HG03159 (cell line): Measurements from ENCODE around the gene TFB1M.

Experiments used
- ATAC-seq: cut with Tn5 transposase; IDR thresholded peaks from one replicate; pipeline ENCODE4 v1.9.1; 2021; ENCODE audit warnings: mild to moderate bottlenecking, moderate library complexity; ENCODE audit not compliant: unreplicated experiment

Gene TFB1M

DNA sequence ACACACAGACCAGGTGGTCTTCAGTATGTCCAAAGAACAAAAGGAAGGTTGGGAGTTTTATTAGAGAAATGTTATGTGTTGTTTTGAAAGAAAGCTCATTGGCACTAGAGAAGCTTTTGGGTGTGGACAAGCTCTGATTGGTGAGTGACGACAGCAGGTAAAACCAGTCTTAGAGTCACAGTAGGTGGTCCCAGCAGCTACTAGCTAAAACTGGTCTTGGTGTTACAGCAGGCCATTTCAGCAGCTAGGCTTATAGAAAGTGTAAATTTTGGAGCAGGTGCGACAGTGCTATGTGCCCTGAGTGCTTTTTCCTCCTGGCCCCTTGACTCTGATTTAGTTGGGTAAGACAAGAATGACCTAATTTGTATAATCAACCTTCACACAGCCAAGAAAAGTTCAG is 46.9 kb downstream of the TFB1M start:
- ATAC-seq, result no peak

DNA sequence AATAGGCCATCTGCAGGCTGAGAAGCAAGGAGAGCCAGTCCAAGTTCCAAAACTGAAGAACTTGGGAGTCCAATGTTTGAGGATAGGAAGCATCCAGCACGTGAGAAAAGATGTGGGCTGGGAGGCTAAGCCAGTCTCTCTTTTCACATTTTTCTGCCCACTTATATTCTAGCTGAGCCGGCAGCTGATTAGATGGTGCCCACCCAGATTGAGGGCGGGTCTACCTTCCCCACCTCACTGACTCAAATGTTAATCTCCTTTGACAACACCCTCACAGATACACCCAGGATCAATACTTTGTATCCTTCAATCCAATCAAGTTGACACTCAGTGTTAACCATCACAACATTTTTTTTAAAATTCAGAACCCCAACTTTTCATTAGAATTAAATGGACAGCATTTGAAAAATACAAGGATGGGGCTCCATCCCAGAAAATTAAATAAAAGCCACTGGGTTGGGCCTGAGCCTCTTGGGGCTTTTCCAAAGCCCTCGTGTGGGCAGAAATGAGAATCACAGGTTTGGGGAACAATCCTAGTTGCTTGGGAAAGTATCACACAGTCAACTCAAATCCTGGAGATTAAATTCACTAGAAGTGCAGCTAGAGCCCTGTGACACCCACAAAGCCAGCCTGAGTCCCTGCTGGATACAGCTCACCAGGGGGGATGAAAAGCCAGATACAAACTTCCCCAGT is 48.3 kb downstream of the TFB1M start:
- no peak for ATAC-seq

DNA sequence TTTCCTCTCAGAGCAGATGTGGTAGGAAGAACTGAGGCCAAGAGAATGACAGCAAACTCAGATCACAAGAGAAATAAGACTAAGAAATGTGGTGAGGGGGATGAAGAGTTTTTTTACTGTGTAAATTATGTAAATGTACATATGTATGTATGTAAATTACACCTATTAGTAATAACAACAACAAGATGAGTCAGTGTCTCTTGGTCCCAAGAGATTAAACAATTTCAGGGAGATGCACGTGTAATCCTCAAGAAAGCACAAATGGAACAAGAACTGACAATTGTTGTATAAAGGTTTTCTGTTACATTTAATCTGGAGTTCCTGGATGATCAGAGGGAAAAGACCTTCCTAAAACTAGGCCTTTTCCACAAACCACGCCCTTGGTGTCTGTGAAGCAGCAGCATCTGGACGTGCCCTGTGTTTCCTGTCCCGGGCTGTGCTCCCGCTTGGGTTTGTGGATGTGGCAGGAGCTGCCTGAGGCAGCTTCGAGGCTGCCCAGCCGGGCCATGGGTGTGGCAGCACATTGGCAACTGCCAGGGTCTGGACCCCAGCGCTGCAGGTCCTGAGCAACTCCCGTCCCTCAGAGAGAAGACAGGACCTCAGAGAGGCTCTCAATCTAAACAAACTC is 49.5 kb downstream of the TFB1M start:
- ATAC-seq, result no peak

DNA sequence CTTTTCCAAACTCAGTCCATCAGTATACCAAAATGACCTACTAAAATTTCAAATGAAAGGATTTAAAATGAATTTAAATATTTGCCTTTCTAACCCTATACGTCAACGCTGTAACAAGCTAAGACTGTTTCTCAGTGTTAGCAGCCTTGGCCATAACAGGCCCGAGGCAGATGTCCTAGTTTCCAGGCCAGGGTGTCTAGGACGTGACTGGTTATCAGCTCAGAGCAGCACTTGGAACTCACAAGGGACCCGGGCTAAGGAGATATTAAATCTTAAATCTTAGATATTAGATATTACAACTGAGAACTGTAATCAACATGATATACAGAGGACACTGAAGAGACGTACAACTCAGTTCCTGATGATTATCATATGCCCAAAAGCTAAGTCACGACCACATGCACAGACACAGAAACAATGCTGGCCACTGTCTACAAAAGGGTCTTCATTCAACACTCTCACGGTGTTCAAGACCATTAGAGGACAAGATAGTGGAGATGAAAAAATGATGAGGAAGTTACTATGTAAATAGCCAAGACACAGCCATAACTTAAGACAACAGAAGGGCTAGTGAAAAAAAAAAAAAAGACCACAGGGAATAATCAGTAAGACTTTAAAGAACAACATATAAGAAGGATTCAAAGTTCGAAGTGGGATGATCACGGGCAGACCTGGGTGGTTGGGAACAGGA is 50.8 kb downstream of the TFB1M start, which contains the start of gene CLDN20:
Gene CLDN20, plus strand, starts transcription at position 641 of the 691 bp plus-strand sequence. CDS start 11,707 bp downstream, outside the sequence.
- no peak for ATAC-seq

DNA sequence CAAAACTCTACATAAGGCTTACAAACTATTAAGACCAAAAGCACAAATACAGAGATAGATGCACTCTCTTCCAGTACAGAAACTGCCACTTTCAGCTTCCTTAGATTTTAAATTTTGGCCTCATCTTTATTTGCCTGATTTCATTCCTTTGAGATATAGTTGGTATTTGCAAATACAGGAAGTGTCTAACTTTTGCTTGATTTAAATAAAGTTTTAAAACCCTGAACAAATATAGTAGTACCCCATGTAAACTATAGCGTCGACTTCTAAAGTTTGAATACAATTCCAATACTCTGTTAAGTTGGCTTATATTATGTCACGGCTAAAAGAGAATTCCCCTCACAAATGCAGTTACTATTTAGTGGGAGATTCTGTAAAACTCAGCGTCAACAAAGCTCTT is 51.6 kb downstream of the TFB1M start:
- ATAC-seq, result no peak

DNA sequence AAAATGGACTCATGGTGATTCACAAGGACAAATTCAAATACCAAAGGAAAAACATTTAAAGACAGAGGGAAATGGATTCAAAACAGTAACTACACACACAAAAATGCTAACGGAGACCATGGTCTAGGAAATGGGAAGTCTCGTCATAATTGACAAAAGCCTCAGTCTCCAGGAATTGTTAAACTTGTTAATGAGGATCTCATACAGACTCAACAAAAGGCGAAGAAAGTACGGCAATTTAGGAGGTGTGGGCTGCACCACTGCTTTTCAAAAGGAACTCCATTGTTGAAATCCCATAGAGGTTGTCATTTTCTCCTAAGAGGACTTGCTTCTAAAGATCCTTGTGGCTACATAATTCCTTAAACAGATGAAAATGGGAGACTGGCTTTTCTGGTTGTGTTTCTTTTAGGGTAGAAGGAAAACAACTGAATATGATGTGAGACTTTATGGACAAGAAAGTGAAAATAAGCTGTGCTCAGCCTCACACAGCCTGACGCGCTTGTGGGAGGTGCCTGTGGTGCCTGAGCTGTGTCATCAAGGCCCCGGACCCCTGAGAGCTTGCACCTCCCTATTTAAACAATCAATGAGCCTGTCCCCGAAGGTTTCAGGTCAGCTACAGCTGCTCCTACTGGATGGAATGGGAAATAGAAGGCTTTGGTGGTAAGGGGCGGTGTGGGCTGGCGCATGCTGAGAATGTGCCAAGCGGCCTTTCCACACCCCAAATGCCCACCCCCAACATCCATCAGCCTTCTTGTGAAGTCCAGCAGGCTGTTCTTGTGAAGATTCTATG is 53.0 kb downstream of the TFB1M start:
- no peak for ATAC-seq

DNA sequence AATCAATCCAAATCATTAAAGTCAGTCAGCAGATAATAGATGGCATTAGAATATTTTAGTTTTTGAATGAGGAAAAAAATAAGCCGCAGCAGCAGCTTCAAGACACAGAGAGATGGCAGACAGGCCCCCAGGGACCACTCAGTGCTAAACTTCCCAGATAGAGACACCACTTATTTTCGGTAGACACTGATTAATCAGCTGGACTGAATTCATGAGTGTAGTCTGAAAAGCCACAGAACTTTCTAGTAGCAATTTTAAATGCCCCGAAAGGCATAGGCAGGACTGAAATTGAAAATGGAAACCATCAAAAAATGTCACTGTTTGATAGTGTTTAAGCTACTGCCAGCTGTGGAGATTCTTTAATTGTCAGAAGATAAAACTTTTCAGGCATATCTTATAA is 53.6 kb downstream of the TFB1M start:
- no peak for ATAC-seq

DNA sequence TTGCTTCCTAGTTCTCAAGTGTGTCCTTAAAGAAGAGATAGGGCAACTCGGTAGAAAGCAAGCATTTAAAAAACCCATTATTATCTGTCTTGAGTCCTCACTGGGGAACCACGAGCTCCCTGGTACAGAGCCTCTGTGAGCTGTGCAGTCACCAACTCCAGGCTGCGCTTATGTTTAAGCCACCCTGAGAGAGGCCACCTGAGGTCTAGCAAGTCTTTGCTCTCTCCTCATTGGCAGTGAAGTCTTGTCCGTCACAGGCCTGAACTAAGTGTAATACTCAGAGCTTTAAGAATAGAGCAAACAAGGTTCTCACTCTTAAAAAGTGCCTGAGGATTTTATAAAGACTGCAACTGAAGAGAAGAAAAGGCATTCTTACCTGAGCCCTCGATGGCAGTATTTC is 54.4 kb downstream of the TFB1M start:
- no peak for ATAC-seq

DNA sequence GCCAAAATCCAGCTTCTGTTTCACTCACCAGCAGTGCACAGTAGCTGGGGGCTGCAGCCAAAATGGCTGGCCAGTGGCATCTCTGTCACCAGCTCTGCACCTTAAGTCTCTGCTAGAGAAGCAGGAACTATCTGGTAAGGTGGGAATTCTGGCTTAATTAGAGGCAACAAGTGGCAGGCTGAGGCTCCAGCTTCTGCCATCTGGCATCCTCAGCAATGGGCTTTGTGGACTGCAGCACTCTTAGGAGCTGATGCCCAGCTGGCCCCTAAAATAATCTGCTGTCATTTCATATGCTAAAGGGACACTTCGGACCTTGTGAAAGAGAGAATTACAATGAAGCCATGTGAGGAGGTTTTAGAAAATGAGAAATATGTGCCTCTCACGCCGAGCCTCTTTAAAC is 55.1 kb downstream of the TFB1M start:
- ATAC-seq, result no peak

DNA sequence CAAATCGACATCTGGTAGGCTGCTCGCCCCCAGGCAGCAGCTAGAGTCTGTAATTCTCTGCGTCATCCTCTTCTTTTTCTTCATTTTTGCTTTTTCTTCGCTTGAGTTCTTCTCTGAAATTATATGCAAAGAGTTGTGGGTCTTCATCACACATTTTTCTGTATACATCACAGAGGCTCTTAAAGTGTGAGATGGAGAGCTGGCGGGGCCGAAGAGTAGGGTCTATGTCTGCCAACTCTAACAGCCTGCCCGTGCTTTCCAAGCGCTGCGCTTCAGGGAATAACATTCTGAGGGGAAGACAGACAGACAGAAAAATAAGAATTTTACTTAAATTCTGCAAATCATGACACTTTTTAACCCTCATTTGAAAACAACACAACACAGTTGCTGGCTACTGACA is 56.5 kb downstream of the TFB1M start:
- ATAC-seq, result no peak

DNA sequence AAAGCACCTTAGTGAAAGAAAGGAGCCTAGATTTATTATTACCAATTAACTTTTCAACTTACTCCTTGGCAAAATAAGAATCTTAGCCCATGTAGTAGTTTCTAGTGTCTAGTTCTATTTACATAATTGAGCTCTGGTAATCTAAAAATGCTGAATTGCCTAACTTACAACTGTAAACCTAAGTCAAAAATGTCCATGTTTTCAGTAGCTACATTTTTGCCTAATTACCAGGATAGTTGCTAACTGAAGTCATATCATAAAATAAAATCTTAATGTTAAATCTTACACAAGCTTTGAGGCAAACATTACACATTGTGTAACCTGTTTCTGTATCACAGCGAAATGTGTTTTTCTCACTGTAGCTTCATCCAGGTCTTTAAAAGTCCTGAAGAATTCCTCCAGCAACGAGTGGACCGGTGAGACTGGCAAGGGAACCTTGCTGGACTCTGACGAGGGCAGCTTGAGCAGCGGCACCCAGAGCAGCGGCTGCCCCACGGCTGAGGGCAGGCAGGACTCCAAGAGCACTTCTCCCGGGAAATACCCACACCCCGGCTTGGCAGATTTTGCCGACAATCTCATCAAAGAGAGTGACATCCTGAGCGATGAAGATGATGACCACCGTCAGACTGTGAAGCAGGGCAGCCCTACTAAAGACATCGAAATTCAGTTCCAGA is 58.0 kb downstream of the TFB1M start:
- ATAC-seq, result no peak

DNA sequence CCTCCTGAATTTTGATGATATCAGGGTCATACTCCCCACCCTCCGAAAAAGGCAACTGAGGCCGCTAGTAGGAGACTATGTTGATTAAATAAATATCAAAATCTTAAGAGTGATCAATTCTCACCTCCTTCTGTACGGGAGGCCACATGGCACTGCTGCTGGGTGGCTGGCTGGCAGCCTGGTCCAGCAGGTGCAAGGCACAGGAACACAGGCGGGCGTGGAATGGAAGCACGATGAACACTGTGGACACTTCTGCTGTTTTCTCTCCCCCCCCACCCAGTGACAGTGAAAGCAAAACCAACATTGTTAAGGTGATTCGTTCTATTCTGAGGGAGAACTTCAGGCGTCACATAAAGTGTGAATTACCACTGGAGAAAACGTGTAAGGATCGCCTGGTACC is 60.1 kb downstream of the TFB1M start:
- ATAC-seq, result no peak

DNA sequence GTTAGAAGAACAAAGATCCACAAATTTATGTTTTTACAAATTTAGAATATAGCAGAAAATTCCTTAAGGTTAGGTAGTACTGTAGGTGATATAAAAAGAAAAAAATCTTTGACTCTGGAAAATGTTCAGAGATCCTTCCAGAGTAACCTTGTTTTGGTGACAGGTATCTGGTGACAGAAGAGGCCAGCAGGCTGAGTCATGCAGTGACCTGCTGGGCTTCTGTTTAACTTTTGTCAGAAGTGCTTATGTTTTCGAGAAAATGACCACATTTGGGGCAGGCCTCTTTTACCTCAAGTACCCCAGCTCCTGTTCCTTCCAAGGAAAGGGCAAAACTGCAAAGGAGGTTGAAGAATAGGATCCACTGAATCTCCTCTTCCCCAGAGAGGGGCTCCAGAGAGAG is 60.9 kb downstream of the TFB1M start:
- ATAC-seq, result no peak

DNA sequence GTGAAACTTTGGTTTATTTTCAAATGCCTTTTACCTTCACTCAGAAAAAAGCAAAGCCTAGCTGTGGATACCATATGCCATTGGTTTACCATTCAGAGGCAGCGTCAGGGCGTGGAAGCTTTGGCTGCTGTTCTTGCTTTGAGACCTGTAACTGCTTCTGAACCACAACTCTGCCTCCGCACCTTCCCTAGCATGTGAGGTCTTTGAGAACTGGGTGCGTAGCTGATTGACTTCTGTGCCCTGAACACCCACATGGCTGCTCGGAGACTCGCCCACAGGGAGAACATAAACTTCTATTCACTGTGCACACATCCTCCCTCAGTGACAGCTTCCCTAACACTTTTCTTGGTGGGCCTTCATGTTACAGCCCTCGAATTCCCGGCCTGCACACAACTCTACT is 61.7 kb downstream of the TFB1M start:
- no peak for ATAC-seq

DNA sequence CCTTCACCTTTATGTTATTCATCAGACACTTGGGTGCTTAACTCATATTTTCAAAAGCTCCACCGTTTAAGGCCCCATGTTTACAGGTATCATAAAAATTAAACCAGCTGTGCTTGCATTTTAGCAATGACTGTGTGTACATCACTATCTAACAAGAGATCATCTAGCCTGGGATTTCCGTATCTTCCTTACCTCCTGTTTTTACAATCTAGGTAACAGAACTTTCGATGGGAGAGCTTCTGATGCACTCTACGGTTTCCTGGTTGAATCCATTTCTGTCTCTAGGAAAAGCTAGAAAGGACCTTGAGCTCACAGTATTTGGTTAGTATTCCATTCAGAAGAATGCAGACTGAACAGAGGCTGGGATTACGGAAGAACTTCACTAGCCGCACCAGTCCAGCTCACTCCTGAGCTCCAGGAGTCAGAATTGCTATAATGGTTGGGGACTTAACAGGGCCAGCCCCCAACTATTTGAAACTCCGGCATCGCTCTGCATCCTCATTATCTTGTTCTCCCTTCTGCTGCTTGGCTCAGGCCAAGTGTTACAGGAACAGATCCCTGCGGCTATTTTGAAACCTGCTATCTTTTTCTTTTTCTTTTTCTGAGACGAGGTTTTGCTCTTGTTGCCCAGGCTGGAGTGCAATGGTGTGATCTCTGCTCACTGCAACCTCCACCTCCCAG is 63.4 kb downstream of the TFB1M start:
- ATAC-seq, result no peak

DNA sequence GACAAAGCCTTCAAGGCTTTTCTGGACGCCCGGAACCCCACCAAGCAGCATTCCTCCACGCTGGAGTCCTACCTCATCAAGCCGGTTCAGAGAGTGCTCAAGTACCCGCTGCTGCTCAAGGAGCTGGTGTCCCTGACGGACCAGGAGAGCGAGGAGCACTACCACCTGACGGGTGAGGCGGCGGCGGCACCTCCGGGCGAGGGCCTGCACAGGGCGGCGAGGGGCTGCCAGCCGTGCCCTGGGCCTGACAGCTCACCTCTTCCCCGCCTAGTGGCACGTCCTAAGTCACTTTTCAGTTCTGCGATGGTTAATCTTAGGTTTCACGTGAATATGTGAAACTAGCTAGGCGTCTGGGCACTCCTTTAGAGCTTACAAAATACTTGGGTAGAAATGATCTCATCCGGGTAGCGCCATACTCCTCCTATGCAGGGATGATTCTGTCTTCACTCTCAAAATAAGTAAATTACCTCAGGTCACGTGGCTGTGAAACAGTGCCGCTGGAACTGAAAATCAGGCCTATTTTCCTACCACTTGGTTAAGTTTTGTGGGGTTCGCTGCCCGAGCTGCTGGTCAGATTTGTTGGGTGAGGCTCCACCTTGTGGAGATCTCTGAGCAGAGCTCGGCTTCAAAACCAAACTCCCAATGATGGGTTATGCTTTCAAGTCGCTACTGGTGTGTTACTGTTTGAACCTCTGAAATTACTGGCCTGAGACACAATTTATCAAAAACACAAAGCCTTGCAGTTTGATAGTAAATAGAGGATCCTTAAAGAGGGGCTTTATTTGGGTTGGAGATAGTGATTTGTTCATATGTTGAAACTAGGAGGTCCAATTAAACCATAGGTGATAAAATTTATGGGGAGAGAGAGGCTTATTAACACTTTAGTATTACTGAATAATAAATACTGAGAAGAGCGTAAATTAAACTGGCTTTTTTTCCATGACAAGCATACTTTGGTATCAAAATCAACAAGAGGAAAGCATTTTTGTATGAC is 66.0 kb downstream of the TFB1M start:
- ATAC-seq, result peak; percentile 48

DNA sequence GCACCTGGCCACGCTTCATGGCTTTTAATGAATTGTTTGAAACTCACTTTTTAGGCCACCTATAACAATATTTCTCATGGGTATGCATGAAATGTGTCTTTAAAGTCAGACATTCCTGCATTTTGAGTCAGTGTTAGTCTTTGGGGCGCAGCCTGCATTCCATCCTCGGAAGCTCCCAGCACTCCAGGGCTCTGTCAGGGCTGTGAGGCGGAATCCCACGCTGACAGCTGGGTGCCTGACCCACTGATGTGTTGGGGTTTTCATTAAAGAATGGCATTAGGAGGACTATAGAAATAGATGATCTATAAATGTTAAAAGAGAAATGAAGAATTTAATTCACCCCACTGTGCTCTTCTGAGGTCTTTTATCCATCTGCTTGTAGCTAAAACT is 66.7 kb downstream of the TFB1M start:
- ATAC-seq, result no peak

DNA sequence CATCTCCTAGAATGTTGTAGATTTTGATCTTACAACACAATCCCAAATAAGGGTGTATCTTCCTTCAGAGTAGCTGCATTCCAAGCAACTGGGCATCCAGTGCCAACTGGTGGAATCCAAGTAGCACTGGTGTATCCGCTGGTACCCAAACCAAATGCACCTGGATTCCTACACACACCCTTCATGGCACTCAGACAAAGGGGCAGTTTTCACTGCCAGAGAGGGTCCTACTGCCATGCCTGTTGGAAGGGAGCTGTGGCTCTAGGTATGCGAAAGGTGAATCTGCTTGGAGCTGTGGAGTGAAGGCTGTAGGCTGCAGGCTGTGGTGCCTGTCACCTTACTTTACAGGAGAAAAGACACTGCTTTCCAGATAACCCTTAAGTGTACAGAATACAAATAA is 67.5 kb downstream of the TFB1M start:
- no peak for ATAC-seq

DNA sequence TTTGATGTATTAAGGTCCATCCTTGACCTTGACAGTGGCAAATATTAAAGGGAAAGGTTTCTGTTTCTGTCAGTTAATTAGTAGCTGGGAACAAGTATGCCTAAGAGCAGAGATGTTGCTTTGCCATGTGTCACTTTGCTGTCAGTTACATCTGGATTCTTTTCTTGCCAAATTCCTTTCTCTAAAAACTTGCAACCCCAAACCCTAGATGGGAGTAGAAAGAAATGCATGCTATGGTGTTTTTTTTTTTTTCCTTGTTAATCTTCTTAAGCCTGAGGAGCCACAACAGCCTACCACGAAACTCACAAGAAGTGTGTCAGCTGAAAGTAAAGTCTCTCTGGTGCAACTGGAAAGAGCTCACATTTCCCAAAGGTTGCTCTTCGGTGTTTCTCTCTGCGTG is 68.5 kb downstream of the TFB1M start:
- no peak for ATAC-seq
